NCI-H345 treated with DMSO at 0.1 percent for 48 hours (cell line): ENCODE measurements around the gene RNF123.

Source experiments
- DNase-seq: peaks from one replicate; lab custom pipeline; 2025; ENCODE audit not compliant: unreplicated experiment; lab: John Stamatoyannopoulos, UW

Gene RNF123

GRCh38 chr3:49689046-49689907 lies at the start of gene RNF123, which contains the start of gene MST1:
Gene RNF123, plus strand, starts transcription at chr3:49689557. Its CDS starts 1,609 bp downstream, at chr3:49691166.
Gene MST1, minus strand, starts transcription at chr3:49689474. Its CDS starts 783 bp downstream, at chr3:49688691.
- DNase-seq: no peak

GRCh38 chr3:49641292-49641691 lies 48.1 kb upstream of the RNF123 start:
- DNase-seq: no peak

GRCh38 chr3:49641921-49642707 lies 47.2 kb upstream of the RNF123 start:
- no peak for DNase-seq

GRCh38 chr3:49642708-49643145 lies 46.6 kb upstream of the RNF123 start:
- no peak for DNase-seq

GRCh38 chr3:49644684-49645083 lies 44.7 kb upstream of the RNF123 start:
- no peak for DNase-seq

GRCh38 chr3:49646236-49646635 lies 43.1 kb upstream of the RNF123 start:
- no peak for DNase-seq

- no peak for DNase-seq
These were observed 41.6 kb upstream of the RNF123 start for GRCh38 chr3:49647741-49648140.

- DNase-seq: no peak
These were observed 40.9 kb upstream of the RNF123 start for GRCh38 chr3:49648354-49649019.

GRCh38 chr3:49649576-49649975 lies 39.8 kb upstream of the RNF123 start:
- DNase-seq: no peak

- DNase-seq: no peak
These were observed 39.2 kb upstream of the RNF123 start for GRCh38 chr3:49650177-49650576.

- no peak for DNase-seq
These were observed 38.7 kb upstream of the RNF123 start for GRCh38 chr3:49650637-49651036.

- no peak for DNase-seq
These were observed 37.0 kb upstream of the RNF123 start for GRCh38 chr3:49652218-49652902.

- no peak for DNase-seq
These were observed 36.4 kb upstream of the RNF123 start for GRCh38 chr3:49652903-49653415.

GRCh38 chr3:49653621-49654020 lies 35.7 kb upstream of the RNF123 start:
- DNase-seq: no peak

- DNase-seq: no peak
These were observed 35.1 kb upstream of the RNF123 start for GRCh38 chr3:49654176-49654825.

- peak; percentile 56 for DNase-seq
These were observed 34.3 kb upstream of the RNF123 start for GRCh38 chr3:49654955-49655556.

GRCh38 chr3:49655731-49656285 lies 33.5 kb upstream of the RNF123 start:
- DNase-seq: no peak

GRCh38 chr3:49656541-49657112 lies 32.7 kb upstream of the RNF123 start:
- DNase-seq: no peak
